RWPE2 (cell line): Measurements from ENCODE around the gene SERPINI1.

Experiments used
- ATAC-seq: fragments of 200-7000 bp; cut with Tn5 transposase; 3 replicates; pipeline ENCODE4 v1.9.1; 2021; ENCODE audit warnings: low read depth
- DNase-seq: peaks from one replicate; pipeline ENCODE4 v3.0.0-alpha.2; 2020; ENCODE audit warnings: low spot score
- H3K27ac ChIP-seq: fragments of 450-650 bp; 2 replicates; pipeline ENCODE4 v1.5.1; 2017; ENCODE audit warnings: mild to moderate bottlenecking; ENCODE audit not compliant: poor library complexity, severe bottlenecking
- H3K27me3 ChIP-seq: fragments of 250-450 bp; sonication (Bioruptor Pico); 2 replicates; pipeline ENCODE4 v1.5.1; 2021; ENCODE audit warnings: mild to moderate bottlenecking, moderate library complexity; ENCODE audit not compliant: insufficient read depth, poor library complexity, severe bottlenecking
- H3K36me3 ChIP-seq: fragments of 250-450 bp; sonication (Bioruptor Pico); 2 replicates; pipeline ENCODE4 v1.5.1; 2020; ENCODE audit warnings: low read depth, mild to moderate bottlenecking, moderate library complexity
- H3K4me1 ChIP-seq: fragments of 250-450 bp; sonication (Bioruptor Pico); 2 replicates; pipeline ENCODE4 v1.5.1; 2021; ENCODE audit warnings: mild to moderate bottlenecking, moderate library complexity; ENCODE audit not compliant: insufficient read depth, poor library complexity, severe bottlenecking
- H3K4me3 ChIP-seq: fragments of 250-450 bp; sonication (Bioruptor Pico); 2 replicates; pipeline ENCODE4 v1.5.1; 2021; ENCODE audit warnings: mild to moderate bottlenecking, moderate library complexity; ENCODE audit not compliant: severe bottlenecking
- H3K9me3 ChIP-seq: fragments of 250-450 bp; sonication (Bioruptor Pico); 2 replicates; pipeline ENCODE4 v1.5.1; 2021; ENCODE audit warnings: mild to moderate bottlenecking, moderate library complexity; ENCODE audit not compliant: severe bottlenecking
- TF ChIP-seq, protein P1 (sequence below): fragments of 450-650 bp; IDR thresholded peaks from one replicate; pipeline ENCODE4 v1.5.1; 2017; ENCODE audit warnings: mild to moderate bottlenecking, moderate library complexity; ENCODE audit not compliant: poor library complexity, severe bottlenecking

SERPINI1 gene

DNA sequence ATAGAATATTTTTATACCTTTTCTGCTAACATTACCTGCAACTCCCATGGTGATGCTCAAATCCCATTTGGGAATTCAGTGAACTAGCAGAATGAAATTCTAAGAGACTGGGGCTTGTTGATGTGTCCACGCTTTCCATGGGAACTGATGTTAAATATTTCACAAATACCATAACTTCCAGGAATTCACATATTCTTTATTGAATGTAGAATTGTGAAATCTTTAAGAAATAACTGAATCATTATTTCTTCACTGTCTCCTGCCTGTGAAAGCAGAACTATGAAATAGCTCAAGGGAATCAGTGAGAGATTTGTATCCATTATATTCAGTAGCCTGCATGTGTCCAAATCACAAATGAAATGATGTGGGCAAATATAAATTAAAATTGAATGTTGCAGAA is 130.8 kb downstream of the SERPINI1 start:
- DNase-seq (no peak), ATAC-seq (no peak)
- H3K9me3 ChIP-seq: no peaks in the 10 kb centered on the region
- no peak overlapping the region for H3K4me3 ChIP-seq
- no peaks in the 10 kb centered on the region for H3K36me3 ChIP-seq
- H3K27ac ChIP-seq: no peak overlapping the region
- TF ChIP-seq, protein P1, sequence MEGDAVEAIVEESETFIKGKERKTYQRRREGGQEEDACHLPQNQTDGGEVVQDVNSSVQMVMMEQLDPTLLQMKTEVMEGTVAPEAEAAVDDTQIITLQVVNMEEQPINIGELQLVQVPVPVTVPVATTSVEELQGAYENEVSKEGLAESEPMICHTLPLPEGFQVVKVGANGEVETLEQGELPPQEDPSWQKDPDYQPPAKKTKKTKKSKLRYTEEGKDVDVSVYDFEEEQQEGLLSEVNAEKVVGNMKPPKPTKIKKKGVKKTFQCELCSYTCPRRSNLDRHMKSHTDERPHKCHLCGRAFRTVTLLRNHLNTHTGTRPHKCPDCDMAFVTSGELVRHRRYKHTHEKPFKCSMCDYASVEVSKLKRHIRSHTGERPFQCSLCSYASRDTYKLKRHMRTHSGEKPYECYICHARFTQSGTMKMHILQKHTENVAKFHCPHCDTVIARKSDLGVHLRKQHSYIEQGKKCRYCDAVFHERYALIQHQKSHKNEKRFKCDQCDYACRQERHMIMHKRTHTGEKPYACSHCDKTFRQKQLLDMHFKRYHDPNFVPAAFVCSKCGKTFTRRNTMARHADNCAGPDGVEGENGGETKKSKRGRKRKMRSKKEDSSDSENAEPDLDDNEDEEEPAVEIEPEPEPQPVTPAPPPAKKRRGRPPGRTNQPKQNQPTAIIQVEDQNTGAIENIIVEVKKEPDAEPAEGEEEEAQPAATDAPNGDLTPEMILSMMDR: no peak
- peaks cover 18% of the 10 kb centered on the region for H3K4me1 ChIP-seq
- H3K27me3 ChIP-seq: no peaks in the 10 kb centered on the region

DNA sequence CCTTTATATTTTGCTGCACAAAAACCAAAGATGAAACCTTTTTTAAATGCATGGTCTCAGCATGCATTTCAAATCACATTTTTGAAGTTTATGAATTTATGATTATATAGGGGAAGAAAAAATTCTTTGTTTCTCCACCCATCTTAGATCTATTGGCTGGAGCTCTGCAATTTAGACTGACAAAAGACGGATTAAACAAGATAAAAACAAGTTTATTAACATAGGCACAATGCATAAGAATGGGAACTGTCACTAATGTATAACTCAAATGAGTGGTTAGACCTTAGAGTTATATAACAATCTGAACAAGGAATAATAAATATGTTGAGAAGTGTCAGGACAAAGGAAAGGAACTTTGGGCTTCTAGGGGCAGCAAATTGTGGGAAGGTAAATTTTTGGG is 132.5 kb downstream of the SERPINI1 start:
- Histone ChIP-seq H3K36me3 (no peaks in the 10 kb centered on the region), H3K4me3 (no peak overlapping the region), H3K27me3 (no peaks in the 10 kb centered on the region), H3K4me1 (peaks cover 4% of the 10 kb centered on the region), H3K9me3 (no peaks in the 10 kb centered on the region), H3K27ac (no peak overlapping the region)
- no peak for ATAC-seq
- DNase-seq: no peak
- TF ChIP-seq, protein P1: no peak

DNA sequence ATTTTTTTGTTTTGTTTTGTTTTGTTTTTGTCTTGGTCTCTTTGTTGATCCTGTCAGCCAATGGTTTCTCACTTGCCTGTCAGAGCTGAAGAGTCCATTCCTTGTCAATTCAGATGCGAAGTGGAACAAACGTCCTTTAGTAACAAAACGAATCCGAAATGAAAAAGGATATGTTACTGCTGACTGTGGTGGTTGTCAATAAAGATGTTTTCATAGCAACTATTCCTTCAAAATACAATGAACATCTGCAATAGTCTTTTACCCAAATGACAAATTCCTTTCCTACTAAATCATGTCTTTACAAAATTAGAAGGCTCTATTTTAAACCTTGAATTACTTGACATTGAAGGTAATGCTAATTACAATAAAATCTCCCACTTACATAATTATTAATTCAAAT is 134.7 kb downstream of the SERPINI1 start:
- TF ChIP-seq, protein P1: no peak
- ATAC-seq: no peak
- Histone ChIP-seq H3K4me3 (no peak overlapping the region), H3K4me1 (peaks cover 4% of the 10 kb centered on the region), H3K36me3 (no peaks in the 10 kb centered on the region), H3K27ac (no peak overlapping the region), H3K27me3 (no peaks in the 10 kb centered on the region), H3K9me3 (no peaks in the 10 kb centered on the region)
- DNase-seq: no peak

DNA sequence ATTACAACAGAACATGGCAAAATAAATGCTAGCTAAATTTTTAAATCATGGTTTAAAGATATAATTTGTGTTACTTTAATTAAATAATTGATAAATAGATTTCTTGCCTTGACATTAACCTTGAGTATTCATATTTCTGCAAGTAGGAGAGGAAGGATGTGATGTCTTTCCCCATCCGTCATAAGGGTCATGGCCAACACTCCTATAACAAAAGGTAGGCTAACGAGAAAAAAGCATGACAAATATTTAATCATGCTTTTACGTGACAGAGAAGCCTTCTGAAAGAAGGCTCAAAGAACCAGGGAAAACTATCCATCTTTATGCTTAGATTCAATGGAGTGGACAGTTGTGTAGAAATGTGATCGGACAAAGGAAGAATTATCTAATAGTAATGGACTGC is 135.2 kb downstream of the SERPINI1 start:
- Histone ChIP-seq H3K4me3 (no peak overlapping the region), H3K27ac (no peak overlapping the region), H3K27me3 (no peaks in the 10 kb centered on the region), H3K36me3 (no peaks in the 10 kb centered on the region), H3K9me3 (no peaks in the 10 kb centered on the region), H3K4me1 (peaks cover 4% of the 10 kb centered on the region)
- ATAC-seq: no peak
- TF ChIP-seq, protein P1: no peak
- no peak for DNase-seq

DNA sequence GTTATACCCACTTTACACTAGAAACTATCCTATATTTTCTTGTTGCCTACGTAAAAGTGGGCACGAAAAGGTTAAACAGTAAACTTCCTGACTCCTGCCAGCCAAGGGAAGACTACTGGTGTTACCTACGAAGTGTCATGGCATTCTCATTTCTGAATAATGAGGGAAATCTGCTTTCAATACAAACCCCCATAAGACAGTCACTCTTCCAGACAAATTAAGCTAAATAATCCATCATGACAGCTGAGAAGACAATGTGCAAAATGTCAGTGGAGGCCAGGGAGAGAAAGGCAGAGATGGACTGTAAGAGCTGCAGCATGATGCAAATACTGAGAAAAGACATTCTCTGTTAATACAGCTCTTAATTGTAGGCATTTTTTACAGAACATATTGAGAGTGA is 136.5 kb downstream of the SERPINI1 start:
- TF ChIP-seq, protein P1: no peak
- Histone ChIP-seq H3K36me3 (no peaks in the 10 kb centered on the region), H3K27ac (no peak overlapping the region), H3K4me1 (peaks cover 5% of the 10 kb centered on the region), H3K4me3 (no peak overlapping the region), H3K27me3 (no peaks in the 10 kb centered on the region), H3K9me3 (no peaks in the 10 kb centered on the region)
- ATAC-seq (no peak), DNase-seq (no peak)
